RWPE2 (cell line): ENCODE measurements around the gene ZBTB3.

ENCODE experiments used
- ATAC-seq: fragments of 200-7000 bp; cut with Tn5 transposase; 3 replicates; pipeline ENCODE4 v1.9.1; 2021; ENCODE audit warnings: low read depth
- DNase-seq: peaks from one replicate; pipeline ENCODE4 v3.0.0-alpha.2; 2020; ENCODE audit warnings: low spot score
- H3K27ac ChIP-seq: fragments of 450-650 bp; 2 replicates; pipeline ENCODE4 v1.5.1; 2017; ENCODE audit warnings: mild to moderate bottlenecking; ENCODE audit not compliant: poor library complexity, severe bottlenecking
- H3K27me3 ChIP-seq: fragments of 250-450 bp; sonication (Bioruptor Pico); 2 replicates; pipeline ENCODE4 v1.5.1; 2021; ENCODE audit warnings: mild to moderate bottlenecking, moderate library complexity; ENCODE audit not compliant: insufficient read depth, poor library complexity, severe bottlenecking
- H3K36me3 ChIP-seq: fragments of 250-450 bp; sonication (Bioruptor Pico); 2 replicates; pipeline ENCODE4 v1.5.1; 2020; ENCODE audit warnings: low read depth, mild to moderate bottlenecking, moderate library complexity
- H3K4me1 ChIP-seq: fragments of 250-450 bp; sonication (Bioruptor Pico); 2 replicates; pipeline ENCODE4 v1.5.1; 2021; ENCODE audit warnings: mild to moderate bottlenecking, moderate library complexity; ENCODE audit not compliant: insufficient read depth, poor library complexity, severe bottlenecking
- H3K4me3 ChIP-seq: fragments of 250-450 bp; sonication (Bioruptor Pico); 2 replicates; pipeline ENCODE4 v1.5.1; 2021; ENCODE audit warnings: mild to moderate bottlenecking, moderate library complexity; ENCODE audit not compliant: severe bottlenecking
- H3K9me3 ChIP-seq: fragments of 250-450 bp; sonication (Bioruptor Pico); 2 replicates; pipeline ENCODE4 v1.5.1; 2021; ENCODE audit warnings: mild to moderate bottlenecking, moderate library complexity; ENCODE audit not compliant: severe bottlenecking
- TF ChIP-seq, protein P1 (sequence below): fragments of 450-650 bp; IDR thresholded peaks from one replicate; pipeline ENCODE4 v1.5.1; 2017; ENCODE audit warnings: mild to moderate bottlenecking, moderate library complexity; ENCODE audit not compliant: poor library complexity, severe bottlenecking

Gene ZBTB3

DNA sequence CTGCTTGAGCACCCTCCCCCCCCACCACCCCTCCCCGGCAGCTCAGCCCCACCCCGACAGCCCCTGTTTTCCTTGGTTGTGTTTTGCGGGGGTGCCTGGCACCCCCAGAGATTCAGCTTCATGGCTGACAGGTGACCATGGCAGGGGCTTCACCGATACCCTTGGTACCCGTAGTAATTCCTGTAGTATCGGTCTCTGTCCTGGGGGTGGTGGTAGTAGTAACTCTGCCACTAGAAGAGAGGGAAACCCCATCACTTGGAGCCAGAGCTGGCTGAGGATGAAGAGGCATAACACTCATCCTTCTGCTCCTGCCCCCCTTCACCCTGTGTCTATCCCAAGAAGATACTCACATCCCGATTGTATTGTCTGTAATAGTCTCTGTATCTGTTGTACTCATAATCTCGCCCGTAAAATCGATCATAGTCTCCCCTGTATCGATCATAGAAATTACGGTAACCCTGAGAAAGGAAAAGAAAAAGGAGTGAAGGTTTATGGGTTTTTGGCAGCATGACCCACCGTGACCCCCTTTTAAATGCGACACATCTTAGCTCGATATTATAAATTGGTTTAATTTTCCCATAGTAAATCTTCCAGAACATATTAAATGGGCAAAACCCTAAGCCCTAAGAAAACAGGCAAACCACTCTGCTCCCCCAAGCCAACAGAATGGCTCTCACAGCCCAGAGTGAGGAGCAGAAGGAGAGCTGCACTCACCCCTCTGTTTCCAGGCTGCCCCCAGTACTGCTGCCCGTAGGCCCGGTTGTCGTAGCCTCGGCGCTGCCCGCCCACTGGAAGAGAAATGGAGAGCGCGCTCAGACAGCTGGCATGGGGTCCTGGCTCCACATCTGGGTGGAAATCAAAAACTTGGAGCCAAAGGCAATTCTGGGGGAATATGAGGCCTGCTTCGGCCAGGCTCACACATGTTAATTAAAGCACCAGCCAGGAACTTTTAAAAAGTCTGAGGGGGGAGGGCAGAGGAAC lies 38.5 kb downstream of the ZBTB3 start:
- Histone ChIP-seq H3K27ac (no peak overlapping the region), H3K27me3 (no peaks in the 10 kb centered on the region), H3K36me3 (peaks cover 92% of the 10 kb centered on the region), H3K4me1 (no peaks in the 10 kb centered on the region), H3K9me3 (no peaks in the 10 kb centered on the region), H3K4me3 (no peak overlapping the region)
- ATAC-seq (no peak), DNase-seq (no peak)
- TF ChIP-seq, protein P1, sequence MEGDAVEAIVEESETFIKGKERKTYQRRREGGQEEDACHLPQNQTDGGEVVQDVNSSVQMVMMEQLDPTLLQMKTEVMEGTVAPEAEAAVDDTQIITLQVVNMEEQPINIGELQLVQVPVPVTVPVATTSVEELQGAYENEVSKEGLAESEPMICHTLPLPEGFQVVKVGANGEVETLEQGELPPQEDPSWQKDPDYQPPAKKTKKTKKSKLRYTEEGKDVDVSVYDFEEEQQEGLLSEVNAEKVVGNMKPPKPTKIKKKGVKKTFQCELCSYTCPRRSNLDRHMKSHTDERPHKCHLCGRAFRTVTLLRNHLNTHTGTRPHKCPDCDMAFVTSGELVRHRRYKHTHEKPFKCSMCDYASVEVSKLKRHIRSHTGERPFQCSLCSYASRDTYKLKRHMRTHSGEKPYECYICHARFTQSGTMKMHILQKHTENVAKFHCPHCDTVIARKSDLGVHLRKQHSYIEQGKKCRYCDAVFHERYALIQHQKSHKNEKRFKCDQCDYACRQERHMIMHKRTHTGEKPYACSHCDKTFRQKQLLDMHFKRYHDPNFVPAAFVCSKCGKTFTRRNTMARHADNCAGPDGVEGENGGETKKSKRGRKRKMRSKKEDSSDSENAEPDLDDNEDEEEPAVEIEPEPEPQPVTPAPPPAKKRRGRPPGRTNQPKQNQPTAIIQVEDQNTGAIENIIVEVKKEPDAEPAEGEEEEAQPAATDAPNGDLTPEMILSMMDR = no peak

DNA sequence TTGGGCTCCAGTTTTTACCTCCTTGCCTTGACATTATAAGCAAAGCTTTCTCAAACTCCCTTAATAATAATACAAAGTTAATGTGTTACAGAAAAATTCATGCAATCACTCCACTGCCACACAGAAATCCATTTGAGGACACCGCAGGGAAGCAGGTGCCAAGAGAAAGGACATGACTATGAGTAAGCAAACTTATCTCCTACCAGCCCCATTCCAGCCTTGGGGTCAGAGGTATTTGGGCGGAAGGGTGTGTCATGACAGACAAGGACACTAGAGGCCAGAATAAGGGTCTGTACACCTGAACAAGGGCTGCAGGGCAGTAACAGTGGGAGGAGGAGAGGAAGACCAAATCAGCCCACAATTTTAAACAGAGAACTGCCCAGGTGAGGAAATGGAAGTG lies 40.6 kb downstream of the ZBTB3 start:
- Histone ChIP-seq H3K9me3 (no peaks in the 10 kb centered on the region), H3K27ac (no peak overlapping the region), H3K27me3 (no peaks in the 10 kb centered on the region), H3K4me1 (no peaks in the 10 kb centered on the region), H3K36me3 (peaks cover 76% of the 10 kb centered on the region), H3K4me3 (no peak overlapping the region)
- TF ChIP-seq, protein P1 = no peak
- ATAC-seq = no peak
- DNase-seq = no peak

DNA sequence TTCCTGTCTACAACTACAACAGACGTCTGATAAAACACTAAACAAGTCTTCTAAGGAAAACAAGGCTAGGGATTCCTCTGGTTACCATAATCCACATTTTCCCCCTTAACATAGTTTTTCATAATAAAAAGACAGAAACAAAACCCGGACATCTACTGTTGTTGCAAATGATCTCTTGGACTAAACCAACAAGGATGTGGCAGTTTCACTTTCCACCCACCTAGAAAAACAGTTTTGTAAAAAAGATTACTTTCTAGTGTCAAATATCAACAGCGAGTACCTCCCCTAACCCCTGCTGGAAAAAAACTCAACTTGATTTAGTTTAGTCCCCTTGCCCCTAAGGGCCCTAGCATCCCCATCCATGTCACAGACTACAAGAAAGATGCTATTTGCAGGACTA lies 41.1 kb downstream of the ZBTB3 start:
- H3K27ac ChIP-seq = no peak overlapping the region
- no peaks in the 10 kb centered on the region for H3K27me3 ChIP-seq
- H3K4me1 ChIP-seq = no peaks in the 10 kb centered on the region
- H3K9me3 ChIP-seq = no peaks in the 10 kb centered on the region
- H3K36me3 ChIP-seq = peaks cover 71% of the 10 kb centered on the region
- no peak overlapping the region for H3K4me3 ChIP-seq
- TF ChIP-seq, protein P1 = no peak
- DNase-seq (no peak), ATAC-seq (no peak)

DNA sequence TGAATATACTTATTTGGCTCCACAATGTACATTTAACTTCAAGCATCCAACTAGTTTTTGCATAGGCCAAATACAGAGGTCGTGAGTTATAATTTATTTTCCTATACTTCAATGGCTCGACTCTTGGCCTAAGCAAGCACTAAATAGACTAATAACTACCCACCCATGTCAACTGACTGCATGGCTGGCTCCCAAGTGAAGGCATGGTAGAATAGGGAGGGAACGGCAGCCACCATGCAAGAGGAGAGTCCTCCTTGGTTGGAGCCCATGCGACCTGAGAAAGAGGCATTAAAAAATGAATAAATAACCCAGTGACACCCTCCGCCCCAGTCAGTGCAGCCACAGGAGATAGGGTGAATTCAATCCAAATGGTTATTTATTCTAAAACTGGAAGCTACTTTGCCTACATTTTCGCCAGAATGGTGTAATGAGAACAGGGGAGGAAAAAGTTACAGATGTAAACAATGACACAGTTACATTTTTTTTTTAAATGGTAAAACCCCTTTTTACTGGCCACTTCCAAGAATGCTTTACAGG lies 41.6 kb downstream of the ZBTB3 start:
- peaks cover 66% of the 10 kb centered on the region for H3K36me3 ChIP-seq
- TF ChIP-seq, protein P1 = no peak
- no peak for DNase-seq
- ATAC-seq = no peak
- no peak overlapping the region for H3K4me3 ChIP-seq
- no peaks in the 10 kb centered on the region for H3K9me3 ChIP-seq
- H3K27me3 ChIP-seq = no peaks in the 10 kb centered on the region
- no peak overlapping the region for H3K27ac ChIP-seq
- H3K4me1 ChIP-seq = no peaks in the 10 kb centered on the region

DNA sequence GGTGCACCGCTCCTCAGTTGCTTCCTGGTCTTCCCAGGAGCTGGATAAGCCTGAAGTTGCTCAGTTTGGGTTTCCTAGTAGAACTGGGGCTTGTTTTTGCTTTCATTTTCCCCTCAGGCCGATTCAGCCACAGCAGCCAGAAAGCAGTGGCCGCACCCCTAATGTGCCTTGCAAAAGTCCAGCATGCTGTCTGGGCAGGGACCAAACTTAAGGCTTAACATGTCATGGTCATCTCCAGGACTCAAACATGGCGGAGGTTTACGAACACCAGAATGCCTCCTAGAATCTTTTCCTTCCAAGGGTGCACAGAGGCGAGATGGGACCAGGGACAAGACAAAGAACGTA lies 44.0 kb downstream of the ZBTB3 start:
- no peak for DNase-seq
- ATAC-seq = no peak
- TF ChIP-seq, protein P1 = no peak
- no peaks in the 10 kb centered on the region for H3K9me3 ChIP-seq
- H3K4me1 ChIP-seq = peaks cover 2% of the 10 kb centered on the region
- peaks cover 44% of the 10 kb centered on the region for H3K36me3 ChIP-seq
- peak overlapping the region; percentile 81 for H3K27ac ChIP-seq
- no peaks in the 10 kb centered on the region for H3K27me3 ChIP-seq
- H3K4me3 ChIP-seq = peak overlapping the region; percentile 41
